Spleen (tissue), 7 donors: ENCODE data around the gene ZNF580.

ENCODE experiments used
- CTCF ChIP-seq, 11 experiments: fragments of 200-600 bp in 7 of 11; fragments of 450-650 bp in 4 of 11; sonication (generic) in 4 of 11; IDR thresholded peaks in 8 of 11; conservative IDR thresholded peaks in 3 of 11; 1 replicate in 7 of 11; 2 replicates in 4 of 11; pipeline versions ENCODE4 v1.4.0 to v1.8.0; 2016 to 2021; ENCODE audit warnings: antibody characterized with exemption in 11 of 11, inconsistent platforms in 4 of 11, mild to moderate bottlenecking in 1 of 11
- POLR2A ChIP-seq, 3 donors: fragments of 450-650 bp; IDR thresholded peaks; one replicate each; pipeline ENCODE4 v1.5.1; 2017; ENCODE audit warnings: antibody characterized with exemption in 3 of 3, mild to moderate bottlenecking in 1 of 3
- donor health status: DM: no; HTN: no; CAD: no; lungs with moderate emphysema.
- donor health status: DM: no; HTN: no; CAD: no.
- donor health status: DM: no; HTN: no; CAD: no.

- TF ChIP-seq CTCF (IDR thresholded peaks at IDR 0.05 in 8 of 11, conservative IDR thresholded peaks at IDR 0.05 in 3 of 11), result no peak
- no peak for TF ChIP-seq POLR2A (IDR thresholded peaks at IDR 0.05)
Measured at GRCh38 chr19:55690109-55690768, 49.4 kb downstream of the ZNF580 start.
